Measurements from ENCODE around the gene FAM9C.
"Not testable (repeated sequence)": the region's sequence is repeated elsewhere in the genome, so short reads cannot be mapped to it uniquely, and the experiment has no call there.

Gene FAM9C

GRCh38 chrX:13044441-13044840 lies at the start of gene FAM9C:
Gene FAM9C, minus strand, starts transcription at chrX:13044620. Its CDS starts 831 bp downstream, at chrX:13043789.
- DNase-seq (ENCODE audit: low read depth in 2 of 3, low spot score in 1 of 3): no peak

GRCh38 chrX:13093529-13094140 lies 49.2 kb upstream of the FAM9C start:
- no peak for DNase-seq (ENCODE audit: low read depth in 2 of 3, low spot score in 1 of 3)

GRCh38 chrX:13092455-13092941 lies 48.1 kb upstream of the FAM9C start:
- DNase-seq (ENCODE audit: low read depth in 2 of 3, low spot score in 1 of 3): peak in 2 of 3 donors; percentile 59 to 76

GRCh38 chrX:13091111-13091765 lies 46.8 kb upstream of the FAM9C start:
- DNase-seq (ENCODE audit: low read depth in 2 of 3, low spot score in 1 of 3): no peak

GRCh38 chrX:13090339-13091110 lies 46.1 kb upstream of the FAM9C start:
- no peak for DNase-seq (ENCODE audit: low read depth in 2 of 3, low spot score in 1 of 3)

GRCh38 chrX:13090027-13090338 lies 45.6 kb upstream of the FAM9C start:
- DNase-seq (ENCODE audit: low read depth in 2 of 3, low spot score in 1 of 3): no peak

- DNase-seq (ENCODE audit: low read depth in 2 of 3, low spot score in 1 of 3): no peak
Measured at GRCh38 chrX:13088156-13088487, 43.7 kb upstream of the FAM9C start.

- peak in 1 of 3 donors; percentile 41 for DNase-seq (ENCODE audit: low read depth in 2 of 3, low spot score in 1 of 3)
Measured at GRCh38 chrX:13087322-13088155, 43.1 kb upstream of the FAM9C start.

- DNase-seq (ENCODE audit: low read depth in 2 of 3, low spot score in 1 of 3): not testable (repeated sequence)
Measured at GRCh38 chrX:13086793-13087321, 42.4 kb upstream of the FAM9C start.

GRCh38 chrX:13086076-13086475 lies 41.7 kb upstream of the FAM9C start:
- DNase-seq (ENCODE audit: low read depth in 2 of 3, low spot score in 1 of 3): no peak

GRCh38 chrX:13085526-13085925 lies 41.1 kb upstream of the FAM9C start:
- no peak for DNase-seq (ENCODE audit: low read depth in 2 of 3, low spot score in 1 of 3)

- DNase-seq (ENCODE audit: low read depth in 2 of 3, low spot score in 1 of 3): no peak
Measured at GRCh38 chrX:13084611-13085010, 40.2 kb upstream of the FAM9C start.

GRCh38 chrX:13083755-13084326 lies 39.4 kb upstream of the FAM9C start:
- DNase-seq (ENCODE audit: low read depth in 2 of 3, low spot score in 1 of 3): not testable (repeated sequence)

GRCh38 chrX:13082206-13083065 lies 38.0 kb upstream of the FAM9C start:
- DNase-seq (ENCODE audit: low read depth in 2 of 3, low spot score in 1 of 3): no peak

- DNase-seq (ENCODE audit: low read depth in 2 of 3, low spot score in 1 of 3): no peak
Measured at GRCh38 chrX:13081395-13082205, 37.2 kb upstream of the FAM9C start.

- DNase-seq (ENCODE audit: low read depth in 2 of 3, low spot score in 1 of 3): no peak
Measured at GRCh38 chrX:13080128-13080795, 35.8 kb upstream of the FAM9C start.

GRCh38 chrX:13078739-13079444 lies 34.5 kb upstream of the FAM9C start:
- no peak for DNase-seq (ENCODE audit: low read depth in 2 of 3, low spot score in 1 of 3)

- DNase-seq (ENCODE audit: low read depth in 2 of 3, low spot score in 1 of 3): no peak
Measured at GRCh38 chrX:13077168-13077567, 32.7 kb upstream of the FAM9C start.

Data from stimulated activated CD4-positive, alpha-beta T cell treated with anti-CD3 and anti-CD28 coated beads, Interleukin-12 subunit alpha, Interleukin-12 subunit beta, amount 100 ng/mL, for 48 hours (primary cell).